HEK293T (cell line): ENCODE results near the gene ATG9B.
"Not testable (repeated sequence)": the region's sequence is repeated elsewhere in the genome, so short reads cannot be mapped to it uniquely, and the experiment has no call there.

Experiments used
- CTCF ChIA-PET: fragments of 350-600 bp; formaldehyde crosslinking; extraction: SDS; loops from one replicate; lab custom pipeline; 2021; ENCODE audit warnings: antibody characterized with exemption, inconsistent platforms; lab: Yijun Ruan, JAX
- POLR2A ChIA-PET: fragments of 350-600 bp; formaldehyde crosslinking; extraction: SDS; loops from one replicate; lab custom pipeline; 2020; ENCODE audit warnings: antibody characterized with exemption, inconsistent platforms; lab: Yijun Ruan, JAX
- DNase-seq: peaks from one replicate; pipeline ENCODE4 v3.0.0; 2012; ENCODE audit warnings: mixed read lengths; ENCODE audit errors: extremely low spot score
- ARNT ChIP-seq: fragments of 450-650 bp; IDR thresholded peaks from 2 replicates; pipeline ENCODE4 v1.6.1; 2017; ENCODE audit warnings: mild to moderate bottlenecking
- BHLHE40 ChIP-seq: fragments of 450-650 bp; IDR thresholded peaks from 2 replicates; pipeline ENCODE4 v1.6.1; 2016; ENCODE audit warnings: mild to moderate bottlenecking, moderate library complexity, borderline replicate concordance
- CTBP1 ChIP-seq: fragments of 450-650 bp; IDR thresholded peaks from 2 replicates; pipeline ENCODE4 v1.6.1; 2016; ENCODE audit warnings: borderline replicate concordance
- ELF4 ChIP-seq: fragments of 450-650 bp; IDR thresholded peaks from 2 replicates; pipeline ENCODE4 v1.6.1; 2017; ENCODE audit warnings: antibody characterized with exemption
- FOXA1 ChIP-seq: fragments of 450-650 bp; IDR thresholded peaks from 2 replicates; pipeline ENCODE4 v1.6.1; 2016; ENCODE audit warnings: mild to moderate bottlenecking
- FOXK2 ChIP-seq: fragments of 450-650 bp; IDR thresholded peaks from 2 replicates; pipeline ENCODE4 v1.6.1; 2016; ENCODE audit warnings: mild to moderate bottlenecking
- FOXM1 ChIP-seq: fragments of 450-650 bp; IDR thresholded peaks from 2 replicates; pipeline ENCODE4 v1.6.1; 2017; ENCODE audit warnings: mild to moderate bottlenecking, borderline replicate concordance
- HDGF ChIP-seq: fragments of 450-650 bp; IDR thresholded peaks from 2 replicates; pipeline ENCODE4 v1.6.1; 2017; ENCODE audit warnings: antibody characterized with exemption, borderline replicate concordance
- L3MBTL2 ChIP-seq: fragments of 450-650 bp; conservative IDR thresholded peaks from 2 replicates; pipeline ENCODE4 v1.6.1; 2016; ENCODE audit warnings: mild to moderate bottlenecking
- LEF1 ChIP-seq: fragments of 450-650 bp; IDR thresholded peaks from 2 replicates; pipeline ENCODE4 v1.6.1; 2017; ENCODE audit warnings: mild to moderate bottlenecking, borderline replicate concordance
- NFRKB ChIP-seq: fragments of 450-650 bp; IDR thresholded peaks from 2 replicates; pipeline ENCODE4 v1.6.1; 2016; ENCODE audit warnings: mild to moderate bottlenecking, moderate library complexity
- PKNOX1 ChIP-seq: fragments of 450-650 bp; IDR thresholded peaks from 2 replicates; pipeline ENCODE4 v1.6.1; 2016
- SP1 ChIP-seq: fragments of 450-650 bp; IDR thresholded peaks from 2 replicates; pipeline ENCODE4 v1.6.1; 2017
- SUZ12 ChIP-seq: fragments of 450-650 bp; IDR thresholded peaks from 2 replicates; pipeline ENCODE4 v1.6.1; 2016; ENCODE audit warnings: mild to moderate bottlenecking
- TARDBP ChIP-seq: fragments of 450-650 bp; IDR thresholded peaks from 2 replicates; pipeline ENCODE4 v1.6.1; 2016
- ZNF384 ChIP-seq: fragments of 450-650 bp; IDR thresholded peaks from 2 replicates; pipeline ENCODE4 v1.6.1; 2016

The ATG9B gene

GRCh38 chr7:151012031-151012692 is 12.1 kb downstream of the ATG9B start:
- no peak for TF ChIP-seq L3MBTL2
- TF ChIP-seq PKNOX1 = no peak
- TF ChIP-seq FOXM1 = no peak
- TF ChIP-seq FOXA1 = no peak
- no peak for TF ChIP-seq FOXK2
- no peak for TF ChIP-seq ELF4
- no peak for TF ChIP-seq NFRKB
- no peak for TF ChIP-seq BHLHE40
- no peak for TF ChIP-seq SUZ12
- no peak for TF ChIP-seq ARNT
- POLR2A ChIA-PET = interaction anchor here (1.9 kb wide), 1 partner anchor 16 kb away, joined by 9 read pairs; the partner anchor contains the start of gene ABCB8
- CTCF ChIA-PET = interaction anchor here (0.7 to 1.3 kb wide), 5 partner anchors 8 to 114 kb away, joined by 3 to 9 read pairs (median 4); no protein-coding TSS in a partner anchor
- no peak for DNase-seq

- POLR2A ChIA-PET = interaction anchor here (1.9 kb wide), 1 partner anchor 17 kb away, joined by 9 read pairs; the partner anchor contains the start of gene ABCB8
These were observed 12.7 kb downstream of the ATG9B start for GRCh38 chr7:151011616-151012015.

GRCh38 chr7:151011097-151011409 is 13.2 kb downstream of the ATG9B start:
- POLR2A ChIA-PET = no interaction called here
- CTCF ChIA-PET = interaction anchor here (0.5 to 6.7 kb wide), 10 partner anchors 7 to 161 kb away, joined by 3 to 40 read pairs (median 4); no protein-coding TSS in a partner anchor
- TF ChIP-seq TARDBP = no peak
- TF ChIP-seq FOXA1 = no peak
- TF ChIP-seq BHLHE40 = no peak
- no peak for DNase-seq

More at GRCh38 chr7:151011616-151012015, 12.7 kb downstream of the ATG9B start:
- not testable (repeated sequence) for DNase-seq
- CTCF ChIA-PET = interaction anchor here (0.5 to 2.0 kb wide), 8 partner anchors 8 to 113 kb away, joined by 3 to 5 read pairs (median 3); no protein-coding TSS in a partner anchor

GRCh38 chr7:151010307-151011096 is 13.8 kb downstream of the ATG9B start:
- no peak for DNase-seq
- CTCF ChIA-PET = interaction anchor here (0.6 to 6.7 kb wide), 9 partner anchors 8 to 162 kb away, joined by 3 to 40 read pairs (median 4); no protein-coding TSS in a partner anchor
- POLR2A ChIA-PET = interaction anchor here (0.6 to 2.0 kb wide), 4 partner anchors 9 to 1864 kb away, joined by 3 to 10 read pairs (median 3); partner anchors contain the start of genes ABCB8 and FASTK
- TF ChIP-seq CTBP1 (no peak), HDGF (no peak), LEF1 (no peak), NFRKB (no peak), FOXM1 (no peak), TARDBP (no peak), L3MBTL2 (no peak), PKNOX1 (no peak), FOXA1 (no peak), ELF4 (no peak), SUZ12 (no peak), SP1 (no peak), ZNF384 (no peak), ARNT (no peak), FOXK2 (no peak), BHLHE40 (no peak)

GRCh38 chr7:151010037-151010306 is 14.3 kb downstream of the ATG9B start:
- TF ChIP-seq FOXA1 (no peak), NFRKB (no peak), TARDBP (no peak), ARNT (no peak), FOXM1 (no peak), SP1 (no peak), LEF1 (no peak), PKNOX1 (no peak)
- DNase-seq = no peak
- ChIA-PET POLR2A (interaction anchor here (0.6 to 2.0 kb wide), 4 partner anchors 9 to 1863 kb away, joined by 3 to 10 read pairs (median 3); partner anchors contain the start of genes ABCB8 and FASTK), CTCF (interaction anchor here (1.1 to 6.7 kb wide), 5 partner anchors 8 to 162 kb away, joined by 3 to 40 read pairs (median 4); no protein-coding TSS in a partner anchor)

GRCh38 chr7:151009327-151010036 is 14.8 kb downstream of the ATG9B start:
- POLR2A ChIA-PET = interaction anchor here (0.8 to 2.0 kb wide), 3 partner anchors 10 to 71 kb away, joined by 3 to 10 read pairs (median 3); partner anchors contain the start of genes ABCB8 and FASTK
- CTCF ChIA-PET = interaction anchor here (1.0 to 6.7 kb wide), 6 partner anchors 9 to 163 kb away, joined by 3 to 40 read pairs (median 3); no protein-coding TSS in a partner anchor
- TF ChIP-seq L3MBTL2 (no peak), PKNOX1 (no peak), ELF4 (no peak), ZNF384 (no peak), SP1 (no peak), NFRKB (no peak), LEF1 (no peak), SUZ12 (no peak), FOXA1 (no peak)
- DNase-seq = no peak
